ENCODE measurements around the gene CYP24A1. TPM values are rescaled to one million over a fixed set of nuclear protein-coding genes. Genes with fewer than 3 reads are reported as not detected.

Gene CYP24A1
- not detected in 2 replicates for total RNA-seq

GRCh38 chr20:54173653-54174456 lies at the start of gene CYP24A1:
TSS of gene CYP24A1 (minus strand) at chr20:54173986. CDS start at chr20:54173579, 407 bp downstream.
- Mint-ChIP-seq H3K9me3 (no peaks in the 10 kb centered on the region), H3K36me3 (ENCODE audit: low read depth) (no peaks in the 10 kb centered on the region), H3K4me3 (ENCODE audit: low read depth) (peak within 1 kb of the TSS; percentile 30), H3K27ac (no peak within 1 kb of the TSS), H3K27me3 (ENCODE audit: low read depth) (peaks cover 74% of the 10 kb centered on the region), H3K4me1 (ENCODE audit: low read depth) (peaks cover 5% of the 10 kb centered on the region)
- DNase-seq (ENCODE audit: low spot score) = no peak
- intact Hi-C loops (cut with micrococcal nuclease) = no loop called here

- H3K27me3 Mint-ChIP-seq (ENCODE audit: low read depth) = no peaks in the 10 kb centered on the region
- peaks cover 7% of the 10 kb centered on the region for H3K36me3 Mint-ChIP-seq (ENCODE audit: low read depth)
- H3K4me3 Mint-ChIP-seq (ENCODE audit: low read depth) = no peak overlapping the region
- intact Hi-C loops (cut with micrococcal nuclease) = loop anchor here (5.0 to 10.0 kb wide), 2 partner anchors 64 to 252 kb away; partner anchors contain the start of gene DOK5
- peaks cover 3% of the 10 kb centered on the region for H3K9me3 Mint-ChIP-seq
- H3K4me1 Mint-ChIP-seq (ENCODE audit: low read depth) = peaks cover 16% of the 10 kb centered on the region
- DNase-seq (ENCODE audit: low spot score) = no peak
- no peak overlapping the region for H3K27ac Mint-ChIP-seq
Measured at GRCh38 chr20:54223285-54223684, 49.5 kb upstream of the CYP24A1 start.

- intact Hi-C loops (cut with micrococcal nuclease) = loop anchor here (5.0 to 10.0 kb wide), 2 partner anchors 65 to 253 kb away; partner anchors contain the start of gene DOK5
- DNase-seq (ENCODE audit: low spot score) = no peak
- Mint-ChIP-seq H3K4me3 (ENCODE audit: low read depth) (no peak overlapping the region), H3K27me3 (ENCODE audit: low read depth) (no peaks in the 10 kb centered on the region), H3K9me3 (no peaks in the 10 kb centered on the region), H3K36me3 (ENCODE audit: low read depth) (peaks cover 14% of the 10 kb centered on the region), H3K4me1 (ENCODE audit: low read depth) (peaks cover 16% of the 10 kb centered on the region), H3K27ac (peak overlapping the region; percentile 40)
Measured at GRCh38 chr20:54221996-54222890, 48.5 kb upstream of the CYP24A1 start.

- peaks cover 20% of the 10 kb centered on the region for H3K36me3 Mint-ChIP-seq (ENCODE audit: low read depth)
- DNase-seq (ENCODE audit: low spot score) = no peak
- intact Hi-C loops (cut with micrococcal nuclease) = loop anchor here (5.0 to 10.0 kb wide), 2 partner anchors 66 to 253 kb away; partner anchors contain the start of gene DOK5
- peak overlapping the region; percentile 40 for H3K27ac Mint-ChIP-seq
- no peak overlapping the region for H3K4me3 Mint-ChIP-seq (ENCODE audit: low read depth)
- H3K9me3 Mint-ChIP-seq = no peaks in the 10 kb centered on the region
- H3K4me1 Mint-ChIP-seq (ENCODE audit: low read depth) = peaks cover 16% of the 10 kb centered on the region
- H3K27me3 Mint-ChIP-seq (ENCODE audit: low read depth) = no peaks in the 10 kb centered on the region
Measured at GRCh38 chr20:54221353-54221752, 47.6 kb upstream of the CYP24A1 start.

- no peaks in the 10 kb centered on the region for H3K27me3 Mint-ChIP-seq (ENCODE audit: low read depth)
- peaks cover 16% of the 10 kb centered on the region for H3K4me1 Mint-ChIP-seq (ENCODE audit: low read depth)
- intact Hi-C loops (cut with micrococcal nuclease) = loop anchor here (5.0 to 10.0 kb wide), 2 partner anchors 67 to 254 kb away; partner anchors contain the start of gene DOK5
- no peak overlapping the region for H3K27ac Mint-ChIP-seq
- H3K4me3 Mint-ChIP-seq (ENCODE audit: low read depth) = no peak overlapping the region
- no peaks in the 10 kb centered on the region for H3K9me3 Mint-ChIP-seq
- peaks cover 26% of the 10 kb centered on the region for H3K36me3 Mint-ChIP-seq (ENCODE audit: low read depth)
- DNase-seq (ENCODE audit: low spot score) = no peak
Measured at GRCh38 chr20:54220722-54221121, 46.9 kb upstream of the CYP24A1 start.

- no peak for DNase-seq (ENCODE audit: low spot score)
- H3K27me3 Mint-ChIP-seq (ENCODE audit: low read depth) = no peaks in the 10 kb centered on the region
- no peaks in the 10 kb centered on the region for H3K9me3 Mint-ChIP-seq
- H3K27ac Mint-ChIP-seq = no peak overlapping the region
- intact Hi-C loops (cut with micrococcal nuclease) = loop anchor here (5.0 to 10.0 kb wide), 2 partner anchors 67 to 255 kb away; partner anchors contain the start of gene DOK5
- H3K36me3 Mint-ChIP-seq (ENCODE audit: low read depth) = peaks cover 28% of the 10 kb centered on the region
- H3K4me3 Mint-ChIP-seq (ENCODE audit: low read depth) = no peak overlapping the region
- peaks cover 16% of the 10 kb centered on the region for H3K4me1 Mint-ChIP-seq (ENCODE audit: low read depth)
Measured at GRCh38 chr20:54219751-54220426, 46.1 kb upstream of the CYP24A1 start.

GRCh38 chr20:54218470-54218869 lies 44.7 kb upstream of the CYP24A1 start:
- intact Hi-C loops (cut with micrococcal nuclease) = no loop called here
- H3K27ac Mint-ChIP-seq = no peak overlapping the region
- H3K4me1 Mint-ChIP-seq (ENCODE audit: low read depth) = peaks cover 16% of the 10 kb centered on the region
- H3K9me3 Mint-ChIP-seq = no peaks in the 10 kb centered on the region
- peaks cover 34% of the 10 kb centered on the region for H3K36me3 Mint-ChIP-seq (ENCODE audit: low read depth)
- no peak overlapping the region for H3K4me3 Mint-ChIP-seq (ENCODE audit: low read depth)
- no peaks in the 10 kb centered on the region for H3K27me3 Mint-ChIP-seq (ENCODE audit: low read depth)
- no peak for DNase-seq (ENCODE audit: low spot score)

GRCh38 chr20:54217762-54218161 lies 44.0 kb upstream of the CYP24A1 start:
- Mint-ChIP-seq H3K4me1 (ENCODE audit: low read depth) (peaks cover 16% of the 10 kb centered on the region), H3K27me3 (ENCODE audit: low read depth) (no peaks in the 10 kb centered on the region), H3K9me3 (no peaks in the 10 kb centered on the region), H3K4me3 (ENCODE audit: low read depth) (no peak overlapping the region), H3K36me3 (ENCODE audit: low read depth) (peaks cover 34% of the 10 kb centered on the region), H3K27ac (no peak overlapping the region)
- intact Hi-C loops (cut with micrococcal nuclease) = no loop called here
- no peak for DNase-seq (ENCODE audit: low spot score)

GRCh38 chr20:54215157-54215789 lies 41.5 kb upstream of the CYP24A1 start:
- no peak for DNase-seq (ENCODE audit: low spot score)
- no peaks in the 10 kb centered on the region for H3K27me3 Mint-ChIP-seq (ENCODE audit: low read depth)
- intact Hi-C loops (cut with micrococcal nuclease) = no loop called here
- H3K27ac Mint-ChIP-seq = no peak overlapping the region
- H3K9me3 Mint-ChIP-seq = no peaks in the 10 kb centered on the region
- H3K36me3 Mint-ChIP-seq (ENCODE audit: low read depth) = peaks cover 41% of the 10 kb centered on the region
- H3K4me1 Mint-ChIP-seq (ENCODE audit: low read depth) = peaks cover 4% of the 10 kb centered on the region
- no peak overlapping the region for H3K4me3 Mint-ChIP-seq (ENCODE audit: low read depth)

- Mint-ChIP-seq H3K27me3 (ENCODE audit: low read depth) (no peaks in the 10 kb centered on the region), H3K36me3 (ENCODE audit: low read depth) (peaks cover 45% of the 10 kb centered on the region), H3K9me3 (no peaks in the 10 kb centered on the region), H3K27ac (no peak overlapping the region), H3K4me3 (ENCODE audit: low read depth) (no peak overlapping the region), H3K4me1 (ENCODE audit: low read depth) (peaks cover 10% of the 10 kb centered on the region)
- intact Hi-C loops (cut with micrococcal nuclease) = no loop called here
- no peak for DNase-seq (ENCODE audit: low spot score)
Measured at GRCh38 chr20:54214566-54214965, 40.8 kb upstream of the CYP24A1 start.

- Mint-ChIP-seq H3K9me3 (no peaks in the 10 kb centered on the region), H3K4me3 (ENCODE audit: low read depth) (no peak overlapping the region), H3K27ac (no peak overlapping the region), H3K4me1 (ENCODE audit: low read depth) (peaks cover 19% of the 10 kb centered on the region), H3K27me3 (ENCODE audit: low read depth) (no peaks in the 10 kb centered on the region), H3K36me3 (ENCODE audit: low read depth) (peaks cover 44% of the 10 kb centered on the region)
- DNase-seq (ENCODE audit: low spot score) = no peak
- intact Hi-C loops (cut with micrococcal nuclease) = no loop called here
Measured at GRCh38 chr20:54212871-54213270, 39.1 kb upstream of the CYP24A1 start.

- no peaks in the 10 kb centered on the region for H3K9me3 Mint-ChIP-seq
- no peaks in the 10 kb centered on the region for H3K27me3 Mint-ChIP-seq (ENCODE audit: low read depth)
- DNase-seq (ENCODE audit: low spot score) = no peak
- intact Hi-C loops (cut with micrococcal nuclease) = no loop called here
- peaks cover 19% of the 10 kb centered on the region for H3K4me1 Mint-ChIP-seq (ENCODE audit: low read depth)
- no peak overlapping the region for H3K4me3 Mint-ChIP-seq (ENCODE audit: low read depth)
- peaks cover 38% of the 10 kb centered on the region for H3K36me3 Mint-ChIP-seq (ENCODE audit: low read depth)
- no peak overlapping the region for H3K27ac Mint-ChIP-seq
Measured at GRCh38 chr20:54212226-54212625, 38.4 kb upstream of the CYP24A1 start.

All from activated T-helper 2 cell treated with anti-CD3 and anti-CD28 coated beads, Interferon-gamma antibody, Interleukin-2, Interleukin-4, amounts not matched to agents 10 μg/mL and 5 μg/mL and 100 μg/mL, durations not matched to agents 14 hours and 24 hours and 36 hours (primary cell).